Duodenal mucosa (tissue), 2 donors: ENCODE data around the gene CYB5R3.
"Not testable (repeated sequence)": the region's sequence is repeated elsewhere in the genome, so short reads cannot be mapped to it uniquely, and the experiment has no call there.

Experiments
- H3K27ac ChIP-seq: one replicate; pipeline ENCODE4 v1.7.0; 2013; ENCODE audit warnings: low read depth, low read length
- H3K27me3 ChIP-seq, 2 donors: one replicate each; pipeline ENCODE4 v1.7.0; 2013; ENCODE audit warnings: low read length in 2 of 2, control low read depth in 1 of 2; ENCODE audit not compliant: insufficient read depth in 2 of 2, control insufficient read depth in 1 of 2
- H3K36me3 ChIP-seq, 2 donors: one replicate each; pipeline ENCODE4 v1.7.0; 2013; ENCODE audit warnings: low read length in 2 of 2, control low read depth in 1 of 2; ENCODE audit not compliant: insufficient read depth in 2 of 2, control insufficient read depth in 1 of 2
- H3K4me1 ChIP-seq, 2 donors: one replicate each; pipeline ENCODE4 v1.7.0; 2013; ENCODE audit warnings: low read length in 2 of 2, control low read depth in 1 of 2; ENCODE audit not compliant: insufficient read depth in 2 of 2, control insufficient read depth in 1 of 2
- H3K4me3 ChIP-seq, 2 donors: one replicate each; pipeline ENCODE4 v1.7.0; 2013; ENCODE audit warnings: low read length in 2 of 2, low read depth in 1 of 2
- H3K9ac ChIP-seq, 2 donors: one replicate each; pipeline ENCODE4 v1.7.0; 2013; ENCODE audit warnings: low read length in 2 of 2, low read depth in 1 of 2
- H3K9me3 ChIP-seq, 2 donors: one replicate each; pipeline ENCODE4 v1.7.0; 2013; ENCODE audit warnings: low read length in 2 of 2, control low read depth in 1 of 2; ENCODE audit not compliant: control insufficient read depth in 1 of 2

The CYB5R3 gene

DNA sequence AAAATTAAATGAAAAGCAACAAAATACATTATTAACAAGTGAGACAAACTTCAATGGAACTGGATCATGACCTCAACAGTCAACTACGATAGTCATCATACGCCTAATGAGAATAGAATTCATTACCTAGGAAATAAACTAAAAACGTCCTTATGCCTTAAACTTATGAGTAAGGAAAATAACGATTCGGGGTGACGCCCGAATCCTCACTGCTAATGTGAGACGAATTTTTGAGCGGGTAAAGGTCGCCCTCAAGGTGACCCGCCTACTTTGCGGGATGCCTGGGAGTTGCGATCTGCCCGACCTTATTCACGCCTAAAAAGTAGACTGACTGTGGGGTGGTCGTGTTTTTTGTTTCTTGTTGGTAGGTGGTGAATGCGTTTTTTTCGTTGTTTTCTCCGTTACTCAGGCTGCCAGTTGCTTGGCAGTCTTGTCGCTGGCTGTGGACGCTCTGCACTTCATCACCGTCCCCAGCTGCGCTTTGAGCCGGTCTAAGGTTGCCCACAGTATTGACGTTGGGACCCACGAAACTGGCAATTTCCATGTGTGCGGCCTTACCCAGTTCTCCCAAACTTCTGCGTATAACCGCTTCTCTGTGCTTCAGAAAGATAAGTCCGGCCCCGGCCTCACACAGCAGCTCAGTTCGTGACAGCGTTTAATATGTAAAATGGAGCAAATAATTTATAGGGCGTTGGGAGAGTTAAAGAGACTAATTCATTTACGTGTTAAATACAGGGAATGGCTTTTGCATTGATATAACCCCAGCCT lies 33.9 kb downstream of the CYB5R3 start:
- H3K27me3 ChIP-seq: no peaks in the 10 kb centered on the region
- H3K36me3 ChIP-seq: peaks cover 12 to 24% of the 10 kb centered on the region in 2 donors
- H3K27ac ChIP-seq: peak overlapping the region; percentile 92
- H3K9ac ChIP-seq: peak overlapping the region; percentile 85 to 94
- H3K4me1 ChIP-seq: peaks cover 36 to 44% of the 10 kb centered on the region in 2 donors
- no peaks in the 10 kb centered on the region for H3K9me3 ChIP-seq
- H3K4me3 ChIP-seq: peak overlapping the region; percentile 56 to 88

DNA sequence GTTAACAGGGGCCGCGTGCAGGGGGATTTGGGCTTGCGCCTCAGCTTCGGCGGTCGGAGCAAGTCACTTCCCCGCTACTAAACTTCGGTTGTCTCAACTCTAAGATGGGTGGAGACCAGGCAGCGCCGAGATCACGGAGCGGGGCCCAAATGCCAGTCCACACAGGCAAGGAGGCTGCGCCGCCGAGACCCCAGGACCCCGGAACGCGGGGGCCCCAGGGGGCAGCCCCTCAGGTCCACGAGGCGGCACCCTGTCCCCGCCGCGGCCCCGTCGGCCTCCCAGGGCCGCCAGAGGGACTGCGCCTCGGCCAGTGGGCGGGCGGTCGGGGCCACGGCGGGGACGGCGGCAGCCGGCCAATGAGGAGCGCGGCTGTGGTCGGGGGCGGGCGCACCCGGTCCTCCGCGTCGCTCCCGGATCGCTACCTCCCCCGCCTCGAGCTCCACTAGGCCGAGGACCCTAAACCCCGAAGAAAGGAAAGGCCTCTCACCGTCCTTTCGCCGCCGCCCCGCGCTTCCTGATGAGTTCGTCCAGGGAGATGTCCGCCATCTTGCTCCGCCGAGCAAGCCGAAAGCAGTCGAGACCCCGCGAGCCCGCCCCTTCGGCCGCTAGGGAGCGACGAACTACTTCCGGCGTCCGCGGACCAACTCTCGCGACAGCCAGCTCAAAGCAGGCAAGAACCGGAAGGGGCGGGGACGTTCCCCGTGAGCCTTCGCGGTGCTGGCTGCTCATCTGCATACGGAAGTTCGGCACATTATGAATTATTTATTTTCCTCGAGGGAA lies 34.7 kb downstream of the CYB5R3 start, which contains the start of gene POLDIP3:
TSS of gene POLDIP3 (minus strand) at position 572 of the 780 bp plus-strand sequence. CDS start at position 546, 26 bp downstream.
- no peaks in the 10 kb centered on the region for H3K9me3 ChIP-seq
- peaks cover 6 to 17% of the 10 kb centered on the region in 2 donors for H3K36me3 ChIP-seq
- H3K27ac ChIP-seq: peak within 1 kb of the TSS; percentile 92
- peak within 1 kb of the TSS; percentile 85 to 88 for H3K4me3 ChIP-seq
- no peaks in the 10 kb centered on the region for H3K27me3 ChIP-seq
- peaks cover 38 to 47% of the 10 kb centered on the region in 2 donors for H3K4me1 ChIP-seq
- H3K9ac ChIP-seq: peak within 1 kb of the TSS; percentile 85 to 94

DNA sequence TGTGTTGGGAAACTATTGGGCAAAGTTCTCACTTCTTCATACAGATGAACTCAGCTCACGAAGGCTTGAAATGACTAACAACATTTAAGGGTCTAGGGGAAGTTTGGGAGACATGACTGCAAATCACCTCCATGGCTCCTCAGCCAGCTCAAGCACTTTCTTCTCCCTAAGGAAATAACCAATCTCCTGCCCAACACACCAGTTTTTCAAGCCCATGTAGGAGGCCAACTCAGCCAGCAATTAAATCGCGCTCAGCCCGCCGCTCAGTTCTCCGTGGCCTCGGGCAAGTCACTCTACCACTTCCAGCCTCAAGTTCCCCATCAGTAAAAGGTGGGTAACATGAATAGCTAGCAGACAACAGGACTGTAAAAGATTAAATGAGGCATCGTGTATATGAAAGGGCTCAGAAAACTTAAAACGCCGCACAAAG lies 35.3 kb downstream of the CYB5R3 start:
- Histone ChIP-seq H3K27ac (peak overlapping the region; percentile 92), H3K27me3 (no peaks in the 10 kb centered on the region), H3K36me3 (peaks cover 4 to 15% of the 10 kb centered on the region in 2 donors), H3K9me3 (no peaks in the 10 kb centered on the region), H3K4me3 (peak overlapping the region; percentile 85 to 88), H3K9ac (peak overlapping the region; percentile 85 to 94), H3K4me1 (peaks cover 43 to 53% of the 10 kb centered on the region in 2 donors)

DNA sequence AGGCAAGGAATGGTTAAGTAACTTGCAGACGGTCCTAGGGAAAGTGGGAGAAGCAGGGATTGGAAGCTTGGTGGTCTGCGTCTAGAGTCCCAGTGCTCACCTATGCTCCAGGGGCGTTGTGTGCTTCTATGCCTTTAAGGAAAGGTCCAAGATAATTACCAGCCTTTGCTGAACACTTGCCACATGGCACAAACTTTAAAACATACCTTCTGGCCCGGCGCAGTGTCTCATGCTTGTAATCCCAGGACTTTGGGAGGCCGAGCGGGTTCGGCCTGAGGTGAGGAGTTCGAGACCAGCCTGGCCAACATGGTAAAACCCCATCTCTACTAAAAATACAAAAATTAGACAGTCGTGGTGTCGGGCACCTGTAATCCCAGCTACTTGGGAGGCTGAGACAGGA lies 36.9 kb downstream of the CYB5R3 start:
- peak overlapping the region in 1 of 2 donors; percentile 85 for H3K9ac ChIP-seq
- H3K36me3 ChIP-seq: peaks cover 9 to 19% of the 10 kb centered on the region in 2 donors
- H3K27me3 ChIP-seq: no peaks in the 10 kb centered on the region
- H3K4me3 ChIP-seq: peak overlapping the region in 1 of 2 donors; percentile 88
- H3K27ac ChIP-seq: no peak overlapping the region
- H3K4me1 ChIP-seq: peaks cover 47 to 53% of the 10 kb centered on the region in 2 donors
- no peaks in the 10 kb centered on the region for H3K9me3 ChIP-seq

DNA sequence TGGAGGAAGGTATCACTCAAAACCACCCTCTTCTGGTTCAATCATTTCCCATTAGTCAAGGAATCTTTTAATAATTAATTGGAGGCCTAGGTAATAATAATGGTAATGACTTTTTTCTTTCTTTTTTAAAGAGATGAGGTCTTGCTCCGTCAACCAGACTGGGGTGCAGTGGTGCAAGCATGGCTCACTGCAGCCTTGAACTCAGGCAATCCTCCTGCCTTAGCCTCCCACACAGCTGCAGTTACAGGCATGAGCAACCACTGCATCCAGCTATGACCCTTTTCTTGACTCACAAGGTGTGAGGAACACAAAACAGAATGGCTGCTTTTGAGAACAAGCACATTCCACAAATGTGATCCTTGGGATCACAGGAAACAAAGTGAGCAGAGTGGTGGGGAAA lies 38.1 kb downstream of the CYB5R3 start:
- H3K36me3 ChIP-seq: peaks cover 9 to 26% of the 10 kb centered on the region in 2 donors
- no peaks in the 10 kb centered on the region for H3K27me3 ChIP-seq
- H3K4me1 ChIP-seq: peaks cover 44 to 48% of the 10 kb centered on the region in 2 donors
- no peak overlapping the region for H3K9ac ChIP-seq
- no peak overlapping the region for H3K27ac ChIP-seq
- H3K4me3 ChIP-seq: no peak overlapping the region
- no peaks in the 10 kb centered on the region for H3K9me3 ChIP-seq

DNA sequence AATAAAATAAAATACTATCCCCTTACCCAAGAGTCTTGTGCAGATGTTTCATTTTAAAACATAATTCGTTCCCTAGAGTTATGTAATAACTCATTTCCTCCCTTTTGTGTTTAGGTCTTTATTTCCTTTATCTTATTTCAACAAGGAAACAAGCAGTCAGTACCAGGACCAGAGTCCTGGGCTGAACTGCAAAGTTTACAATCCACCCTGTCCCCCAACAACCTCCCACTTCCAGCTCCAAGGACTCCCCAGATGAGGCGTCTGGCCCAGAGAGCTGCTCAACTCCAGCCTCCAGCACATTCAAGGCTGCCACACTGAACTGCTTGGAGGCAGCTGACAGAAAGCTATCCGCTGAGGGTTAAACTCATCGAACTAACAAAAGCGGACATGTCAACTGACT lies 39.0 kb downstream of the CYB5R3 start:
- Histone ChIP-seq H3K9me3 (no peaks in the 10 kb centered on the region), H3K9ac (no peak overlapping the region), H3K27me3 (no peaks in the 10 kb centered on the region), H3K27ac (peak overlapping the region; percentile 1), H3K4me3 (no peak overlapping the region), H3K4me1 (peaks cover 41 to 42% of the 10 kb centered on the region in 2 donors), H3K36me3 (peaks cover 9 to 31% of the 10 kb centered on the region in 2 donors)

DNA sequence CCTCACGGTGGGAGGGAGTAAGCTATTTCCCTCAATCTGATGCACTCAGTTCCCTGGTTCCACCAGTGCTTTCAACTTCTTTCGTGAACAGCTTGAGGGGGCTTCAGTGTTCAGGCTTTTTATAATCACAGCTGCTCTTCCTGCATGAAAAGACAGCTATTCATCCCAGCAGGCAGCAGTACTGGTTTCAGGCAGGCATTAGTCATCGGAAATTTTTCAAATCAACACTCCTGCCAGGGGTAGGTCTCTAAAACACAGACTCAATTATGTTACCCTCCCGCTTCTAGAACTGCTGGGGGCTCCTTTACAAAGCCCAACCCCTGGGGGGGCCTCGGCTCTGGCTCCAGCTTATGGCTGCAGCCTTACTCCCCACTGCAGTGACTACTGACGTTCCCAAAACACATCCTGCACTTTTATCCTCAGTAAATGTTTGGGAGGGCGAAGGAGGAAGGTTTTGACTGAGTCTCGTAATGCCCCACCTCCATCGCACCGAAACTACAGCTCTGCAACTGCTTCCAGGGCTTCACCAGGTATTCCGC lies 40.3 kb downstream of the CYB5R3 start:
- Histone ChIP-seq H3K27me3 (no peaks in the 10 kb centered on the region), H3K4me3 (peak overlapping the region in 1 of 2 donors; percentile 10), H3K36me3 (peaks cover 9 to 42% of the 10 kb centered on the region in 2 donors), H3K9ac (no peak overlapping the region), H3K4me1 (peaks cover 49 to 53% of the 10 kb centered on the region in 2 donors), H3K9me3 (no peaks in the 10 kb centered on the region), H3K27ac (peak overlapping the region; percentile 0)

DNA sequence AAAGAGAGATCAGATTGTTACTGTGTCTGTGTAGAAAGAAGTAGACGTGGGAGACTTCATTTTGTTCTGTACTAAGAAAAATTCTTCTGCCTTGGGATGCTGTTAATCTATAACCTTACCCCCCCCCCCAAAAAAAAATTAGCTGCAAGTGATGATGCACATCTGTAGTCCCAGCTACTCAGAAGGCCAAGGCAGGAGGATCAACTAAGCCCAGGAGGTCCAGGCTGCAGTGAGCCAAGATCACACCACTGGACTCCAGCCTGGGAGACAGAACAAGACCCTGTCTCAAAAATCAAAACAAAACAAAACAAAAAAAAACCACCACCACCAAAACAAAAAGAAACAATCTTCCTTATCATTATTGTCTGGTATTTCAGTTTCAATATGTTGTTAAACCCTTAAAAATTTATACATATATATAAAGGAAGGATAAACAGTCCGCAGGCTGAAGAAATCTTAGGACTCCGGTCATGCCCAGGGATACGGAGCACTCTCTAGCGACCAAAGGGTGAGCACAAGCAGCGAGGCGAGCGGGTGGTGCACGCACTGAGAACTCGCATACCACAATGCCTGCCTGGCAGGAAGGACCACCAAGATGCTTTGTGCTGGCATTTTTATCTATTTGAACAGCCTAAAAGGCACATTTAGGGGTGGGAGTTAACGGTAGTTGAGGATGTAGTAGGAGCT lies 40.9 kb downstream of the CYB5R3 start:
- Histone ChIP-seq H3K27me3 (no peaks in the 10 kb centered on the region), H3K9me3 (no peaks in the 10 kb centered on the region), H3K9ac (no peak overlapping the region), H3K27ac (no peak overlapping the region), H3K36me3 (peaks cover 9 to 44% of the 10 kb centered on the region in 2 donors), H3K4me1 (peaks cover 50 to 55% of the 10 kb centered on the region in 2 donors), H3K4me3 (peak overlapping the region in 1 of 2 donors; percentile 10)

DNA sequence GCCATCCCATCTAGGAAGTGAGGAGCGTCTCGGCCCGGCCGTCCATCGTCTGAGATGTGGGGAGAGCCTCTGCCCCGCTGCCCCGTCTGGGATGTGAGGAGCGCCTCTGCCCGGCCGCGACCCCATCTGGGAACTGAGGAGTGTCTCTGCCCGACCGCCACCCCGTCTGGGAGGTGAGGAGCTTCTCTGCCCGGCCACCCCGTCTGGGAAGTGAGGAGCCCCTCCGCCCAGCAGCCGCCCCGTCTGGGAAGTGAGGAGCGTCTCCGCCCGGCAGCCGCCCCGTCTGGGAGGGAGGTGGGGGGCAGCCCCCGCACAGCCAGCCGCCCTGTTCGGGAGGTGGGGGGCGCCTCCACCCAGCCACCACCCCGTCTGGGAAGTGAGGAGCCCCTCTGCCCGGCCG lies 41.6 kb downstream of the CYB5R3 start:
- H3K36me3 ChIP-seq: peaks cover 9 to 48% of the 10 kb centered on the region in 2 donors
- not testable (repeated sequence) for H3K27me3 ChIP-seq, H3K27ac ChIP-seq

More for the DNA sequence above, 41.6 kb downstream of the CYB5R3 start:
- H3K4me3 ChIP-seq, H3K9me3 ChIP-seq, H3K9ac ChIP-seq: not testable (repeated sequence)
- peaks cover 44 to 54% of the 10 kb centered on the region in 2 donors for H3K4me1 ChIP-seq
